Measurements from ENCODE around the gene RAET1L. TPM values are rescaled to one million over a fixed set of nuclear protein-coding genes. Genes with fewer than 3 reads are reported as not detected.
"Not testable (repeated sequence)": the region's sequence is repeated elsewhere in the genome, so short reads cannot be mapped to it uniquely, and the experiment has no call there.

Gene RAET1L
- total RNA-seq, 1 donor from 2014 or later = 3.1 TPM

DNA sequence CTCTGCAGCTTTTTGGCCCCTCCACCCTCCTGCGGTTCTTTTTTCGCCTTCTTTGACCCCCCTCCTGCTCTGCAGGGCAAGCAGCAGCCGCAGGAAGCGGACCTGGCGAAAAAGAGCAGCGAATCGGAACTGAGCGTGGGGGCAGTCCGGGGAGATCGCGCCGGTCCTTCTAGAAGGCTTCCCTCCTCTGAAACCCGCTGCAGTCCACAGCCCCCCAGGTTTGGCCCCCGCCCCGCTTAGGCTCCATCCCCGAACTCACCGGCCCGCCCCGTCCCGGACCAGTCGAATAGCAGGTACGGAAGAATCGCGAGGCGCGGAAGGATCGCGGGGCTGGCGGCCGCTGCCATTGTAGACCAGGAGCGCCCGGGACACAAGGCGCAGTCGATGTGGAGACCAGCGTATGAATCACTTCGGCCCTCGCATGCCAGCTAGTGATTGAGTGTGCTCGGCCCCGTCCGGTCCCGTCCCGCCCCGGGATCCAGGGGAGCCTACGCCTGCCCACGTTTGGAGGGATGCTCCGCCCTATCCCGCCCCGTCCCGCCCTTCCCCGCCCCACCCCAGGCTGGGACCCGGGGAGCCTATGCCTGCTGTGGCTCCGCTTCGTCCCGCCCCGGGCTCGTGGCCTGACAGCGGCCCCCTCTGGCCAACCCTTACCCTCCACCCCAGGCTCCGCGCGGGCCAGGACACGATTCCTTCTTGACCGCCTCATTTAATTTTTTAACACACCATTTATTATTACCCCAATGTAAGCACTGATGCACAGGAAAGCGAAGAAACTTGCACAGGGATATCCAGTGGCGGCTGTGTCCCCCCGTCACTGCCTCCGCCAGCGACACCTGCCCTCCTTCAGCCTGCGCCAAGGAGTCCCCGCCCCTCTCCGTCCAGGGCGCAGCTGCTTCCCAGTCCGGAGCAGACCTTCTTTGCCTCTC lies 43.7 kb upstream of the RAET1L start, which contains the start of gene ULBP3:
ULBP3 (minus strand) TSS at position 402 of the 929 bp plus-strand sequence; CDS start at position 347, 55 bp downstream.
- DNase-seq (ENCODE audit: low read depth) = peak; percentile 63
- peak within 1 kb of the TSS; percentile 76 for H3K4me3 ChIP-seq (ENCODE audit: low read depth, low read length)
- TF ChIP-seq, protein P1, sequence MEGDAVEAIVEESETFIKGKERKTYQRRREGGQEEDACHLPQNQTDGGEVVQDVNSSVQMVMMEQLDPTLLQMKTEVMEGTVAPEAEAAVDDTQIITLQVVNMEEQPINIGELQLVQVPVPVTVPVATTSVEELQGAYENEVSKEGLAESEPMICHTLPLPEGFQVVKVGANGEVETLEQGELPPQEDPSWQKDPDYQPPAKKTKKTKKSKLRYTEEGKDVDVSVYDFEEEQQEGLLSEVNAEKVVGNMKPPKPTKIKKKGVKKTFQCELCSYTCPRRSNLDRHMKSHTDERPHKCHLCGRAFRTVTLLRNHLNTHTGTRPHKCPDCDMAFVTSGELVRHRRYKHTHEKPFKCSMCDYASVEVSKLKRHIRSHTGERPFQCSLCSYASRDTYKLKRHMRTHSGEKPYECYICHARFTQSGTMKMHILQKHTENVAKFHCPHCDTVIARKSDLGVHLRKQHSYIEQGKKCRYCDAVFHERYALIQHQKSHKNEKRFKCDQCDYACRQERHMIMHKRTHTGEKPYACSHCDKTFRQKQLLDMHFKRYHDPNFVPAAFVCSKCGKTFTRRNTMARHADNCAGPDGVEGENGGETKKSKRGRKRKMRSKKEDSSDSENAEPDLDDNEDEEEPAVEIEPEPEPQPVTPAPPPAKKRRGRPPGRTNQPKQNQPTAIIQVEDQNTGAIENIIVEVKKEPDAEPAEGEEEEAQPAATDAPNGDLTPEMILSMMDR (conservative IDR thresholded peaks at IDR 0.05; ENCODE audit: low read depth, low read length) = peak; percentile 63

GRCh38 chr6:150068151-150068550 lies 42.8 kb upstream of the RAET1L start:
- peak overlapping the region; percentile 76 for H3K4me3 ChIP-seq (ENCODE audit: low read depth, low read length)
- DNase-seq (ENCODE audit: low read depth) = no peak
- TF ChIP-seq, protein P1 (conservative IDR thresholded peaks at IDR 0.05; ENCODE audit: low read depth, low read length) = no peak

GRCh38 chr6:150065083-150065482 lies 39.8 kb upstream of the RAET1L start:
- no peak overlapping the region for H3K4me3 ChIP-seq (ENCODE audit: low read depth, low read length)
- DNase-seq (ENCODE audit: low read depth) = no peak
- TF ChIP-seq, protein P1 (conservative IDR thresholded peaks at IDR 0.05; ENCODE audit: low read depth, low read length) = no peak

DNA sequence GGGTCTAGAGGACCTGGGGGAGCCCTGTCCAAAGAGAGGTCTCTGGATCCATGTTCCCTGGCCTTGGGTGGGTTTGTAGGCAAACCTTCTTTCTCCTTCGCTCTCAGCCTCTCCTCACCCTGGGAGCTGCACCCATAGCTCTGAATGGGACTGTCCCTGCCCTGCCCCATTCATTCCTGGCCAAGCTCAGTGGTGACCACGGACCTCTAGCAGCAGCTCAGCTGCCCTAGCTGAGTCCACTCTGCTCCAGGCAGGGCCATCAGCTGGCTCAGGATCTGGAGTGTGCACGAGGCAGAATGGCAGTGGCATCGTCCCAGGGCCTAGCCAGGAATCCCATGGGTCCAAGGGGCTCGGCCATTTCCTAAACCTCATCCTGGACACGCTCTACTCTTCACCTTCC lies 38.3 kb upstream of the RAET1L start:
- TF ChIP-seq, protein P1 (conservative IDR thresholded peaks at IDR 0.05; ENCODE audit: low read depth, low read length) = no peak
- no peak for DNase-seq (ENCODE audit: low read depth)
- no peak overlapping the region for H3K4me3 ChIP-seq (ENCODE audit: low read depth, low read length)

- H3K4me3 ChIP-seq (ENCODE audit: low read depth, low read length); DNase-seq (ENCODE audit: low read depth): not testable (repeated sequence)
Observed at GRCh38 chr6:150059973-150060372, 34.6 kb upstream of the RAET1L start.

- DNase-seq (ENCODE audit: low read depth) = no peak
- H3K4me3 ChIP-seq (ENCODE audit: low read depth, low read length) = no peak overlapping the region
- TF ChIP-seq, protein P1 (conservative IDR thresholded peaks at IDR 0.05; ENCODE audit: low read depth, low read length) = no peak
Observed at GRCh38 chr6:150058986-150059385, 33.7 kb upstream of the RAET1L start.

- TF ChIP-seq, protein P1 (conservative IDR thresholded peaks at IDR 0.05; ENCODE audit: low read depth, low read length) = no peak
- no peak overlapping the region for H3K4me3 ChIP-seq (ENCODE audit: low read depth, low read length)
- DNase-seq (ENCODE audit: low read depth) = no peak
Observed at GRCh38 chr6:150058231-150058792, 33.0 kb upstream of the RAET1L start.

All from epithelial cell of proximal tubule (primary cell).